SK-N-SH (cell line): ENCODE results near the gene SPAG4. TPM values are rescaled to one million over a fixed set of nuclear protein-coding genes. Genes with fewer than 3 reads are reported as not detected.

Source experiments
- CTCF ChIA-PET: fragments of 300-600, 350-600 bp; formaldehyde crosslinking; extraction: SDS; loops from one replicate; lab custom pipeline; 2021; lab: Yijun Ruan, JAX
- POLR2A ChIA-PET: fragments of 350-600 bp; sonication (Branson Sonifier 250); formaldehyde crosslinking; extraction: SDS; loops from one replicate; lab custom pipeline; 2020; ENCODE audit warnings: antibody characterized with exemption, inconsistent platforms; lab: Yijun Ruan, JAX
- DNase-seq: peaks from one replicate; pipeline ENCODE4 v3.0.0; 2012
- H2AFZ ChIP-seq: fragments of 200-600 bp; sonication (generic); 2 replicates; pipeline ENCODE4 v1.8.1; 2016; ENCODE audit warnings: antibody characterized with exemption, mild to moderate bottlenecking, low read depth
- H3F3A ChIP-seq: fragments of 200-600 bp; sonication (generic); replicated peaks from 2 replicates; pipeline ENCODE3; 2016; ENCODE audit warnings: antibody characterized with exemption, mild to moderate bottlenecking; ENCODE audit not compliant: insufficient read depth
- H3K27ac ChIP-seq, 2 experiments: fragments of 200-500 bp in 1 of 2; fragments of 200-600 bp in 1 of 2; sonication (Bioruptor generic) in 1 of 2; sonication (generic), shearing (Covaris generic) in 1 of 2; 2 replicates each; pipeline versions ENCODE4 v1.5.1 to v1.6.1; 2014 to 2016; ENCODE audit warnings: low read depth in 2 of 2, inconsistent platforms in 1 of 2, low read length in 1 of 2, mild to moderate bottlenecking in 1 of 2, mixed read lengths in 1 of 2
- H3K27me3 ChIP-seq: fragments of 200-600 bp; sonication (generic), shearing (Covaris generic); 2 replicates; pipeline ENCODE4 v1.6.1; 2016; ENCODE audit warnings: mixed run types; ENCODE audit not compliant: insufficient read depth
- H3K36me3 ChIP-seq, 2 experiments: fragments of 200-500 bp in 1 of 2; fragments of 200-600 bp in 1 of 2; sonication (Bioruptor generic) in 1 of 2; sonication (generic) in 1 of 2; replicated peaks in 1 of 2; 2 replicates each; pipeline versions ENCODE3 to v1.5.1; 2014 to 2016; ENCODE audit warnings: low read length in 1 of 2, mild to moderate bottlenecking in 1 of 2; ENCODE audit not compliant: insufficient read depth in 2 of 2, control insufficient read depth in 1 of 2
- H3K4me1 ChIP-seq, 2 experiments: fragments of 200-500 bp in 1 of 2; fragments of 200-600 bp in 1 of 2; sonication (Bioruptor generic) in 1 of 2; sonication (generic), shearing (Covaris generic) in 1 of 2; 2 replicates each; pipeline versions ENCODE4 v1.5.1 to v1.6.1; 2014 to 2016; ENCODE audit warnings: low read depth in 1 of 2, low read length in 1 of 2, mixed run types in 1 of 2; ENCODE audit not compliant: insufficient read depth in 2 of 2, control insufficient read depth in 1 of 2
- H3K4me2 ChIP-seq: fragments of 200-600 bp; sonication (generic), shearing (Covaris generic); 2 replicates; pipeline ENCODE4 v1.6.1; 2017; ENCODE audit warnings: mixed run types
- H3K4me3 ChIP-seq, 2 experiments: fragments of 200-500 bp in 1 of 2; fragments of 200-600 bp in 1 of 2; sonication (Bioruptor generic) in 1 of 2; sonication (generic), shearing (Covaris generic) in 1 of 2; 2 replicates each; pipeline versions ENCODE4 v1.5.1 to v1.8.1; 2014 to 2016; ENCODE audit warnings: low read depth in 2 of 2, inconsistent platforms in 1 of 2, low read length in 1 of 2, mild to moderate bottlenecking in 1 of 2, mixed read lengths in 1 of 2, moderate library complexity in 1 of 2
- H3K79me2 ChIP-seq: fragments of 200-600 bp; sonication (generic); 2 replicates; pipeline ENCODE4 v1.8.1; 2017; ENCODE audit warnings: mild to moderate bottlenecking; ENCODE audit not compliant: insufficient read depth
- H3K9ac ChIP-seq: fragments of 200-600 bp; sonication (generic); 2 replicates; pipeline ENCODE4 v1.6.1; 2017; ENCODE audit warnings: mixed run types
- H3K9me2 ChIP-seq: fragments of 200-600 bp; sonication (generic); 2 replicates; pipeline ENCODE4 v1.6.1; 2017; ENCODE audit warnings: mixed run types
- H3K9me3 ChIP-seq: fragments of 200-600 bp; sonication (generic); 2 replicates; pipeline ENCODE4 v1.6.1; 2017; ENCODE audit warnings: mixed run types, mild to moderate bottlenecking, moderate library complexity
- H4K20me1 ChIP-seq: fragments of 200-600 bp; sonication (generic); 2 replicates; pipeline ENCODE4 v1.6.1; 2017; ENCODE audit warnings: mild to moderate bottlenecking, mixed run types; ENCODE audit not compliant: insufficient read depth
- CHD2 ChIP-seq: fragments of 150-350 bp; IDR thresholded peaks from 2 replicates; pipeline ENCODE4 v1.6.1; 2018; ENCODE audit warnings: low read length; ENCODE audit not compliant: partially characterized antibody
- ELF1 ChIP-seq: IDR thresholded peaks from 2 replicates; pipeline ENCODE4 v1.4.0; 2012
- EZH2phosphoT487 ChIP-seq: fragments of 200-600 bp; sonication (generic); IDR thresholded peaks from 2 replicates; pipeline ENCODE4 v1.6.1; 2017; ENCODE audit warnings: low read depth, mixed run types, mild to moderate bottlenecking, antibody characterized with exemption, moderate library complexity, borderline replicate concordance
- FOSL2 ChIP-seq: IDR thresholded peaks from 2 replicates; pipeline ENCODE4 v1.4.0; 2012; ENCODE audit warnings: low read depth, mild to moderate bottlenecking, moderate library complexity, borderline replicate concordance
- FOXJ3 ChIP-seq: sonication (generic); formaldehyde crosslinking; IDR thresholded peaks from 2 replicates; pipeline ENCODE4 v1.5.1; 2020; ENCODE audit warnings: mild to moderate bottlenecking, missing genetic modification reagents
- GABPA ChIP-seq: IDR thresholded peaks from 2 replicates; pipeline ENCODE4 v1.4.0; 2012; ENCODE audit warnings: low read depth, mild to moderate bottlenecking
- GATA2 ChIP-seq: sonication (generic); formaldehyde crosslinking; IDR thresholded peaks from 2 replicates; pipeline ENCODE4 v1.5.0; 2020; ENCODE audit warnings: mild to moderate bottlenecking, missing genetic modification reagents
- MXI1 ChIP-seq: IDR thresholded peaks from 2 replicates; pipeline ENCODE4 v1.6.1; 2012; ENCODE audit warnings: mild to moderate bottlenecking, low read depth, low read length, improper control_type of control experiment
- NFIC ChIP-seq: IDR thresholded peaks from 2 replicates; pipeline ENCODE4 v1.4.0; 2012; ENCODE audit warnings: borderline replicate concordance
- POLR2AphosphoS5 ChIP-seq: IDR thresholded peaks from 2 replicates; pipeline ENCODE4 v1.6.1; 2012; ENCODE audit warnings: low read depth, low read length
- RAD21 ChIP-seq: IDR thresholded peaks from 2 replicates; pipeline ENCODE4 v1.6.1; 2012; ENCODE audit warnings: mild to moderate bottlenecking, low read length
- REST ChIP-seq: IDR thresholded peaks from 2 replicates; pipeline ENCODE4 v1.6.1; 2012; ENCODE audit warnings: mild to moderate bottlenecking, low read depth, low read length, moderate library complexity
- SIN3A ChIP-seq: IDR thresholded peaks from 2 replicates; pipeline ENCODE4 v1.6.1; 2012; ENCODE audit warnings: low read depth, mild to moderate bottlenecking, low read length, moderate library complexity, borderline replicate concordance
- TAF1 ChIP-seq: IDR thresholded peaks from 2 replicates; pipeline ENCODE4 v1.6.1; 2012; ENCODE audit warnings: low read depth, mild to moderate bottlenecking, low read length, moderate library complexity, borderline replicate concordance
- USF2 ChIP-seq: fragments of 150-350 bp; IDR thresholded peaks from 2 replicates; pipeline ENCODE4 v1.6.1; 2017; ENCODE audit warnings: antibody characterized with exemption, low read length, low read depth, borderline replicate concordance
- WGBS: methylation state at CpG from one replicate; pipeline ENCODE4 v1.1.6; 2017; ENCODE audit warnings: low lambda C conversion rate; 5-methylcytosine and 5-hydroxymethylcytosine counted together
- polyA plus RNA-seq, 3 experiments: library from polyadenylated mRNA; depleted of rRNA; stranded (reverse); fragments of >200 nt; gene quantifications; 2 replicates each; pipeline ENCODE4 v1.2.3, GENCODE V29; 2012

The SPAG4 gene
- polyA plus RNA-seq, 1 of the 3 experiments (the other 2 are of a cell fraction) = 6.9 TPM

- 93% methylated on average over 2 of the region's 2 CpGs for WGBS
- ChIA-PET POLR2A (no interaction called here), CTCF (interaction anchor here (1.0 kb wide), 1 partner anchor 28 kb away, joined by 4 read pairs; no protein-coding TSS in a partner anchor)
- H4K20me1 ChIP-seq = peaks cover 98% of the 10 kb centered on the region
- DNase-seq = no peak
- H2AFZ ChIP-seq = no peak overlapping the region
- H3K36me3 ChIP-seq = peaks cover 10 to 12% of the 10 kb centered on the region in 2 experiments
- no peaks in the 10 kb centered on the region for H3K27me3 ChIP-seq
- H3K4me1 ChIP-seq = peaks cover 0 to 2% of the 10 kb centered on the region in 2 experiments; a peak in 1 of 4 replicates
- H3F3A ChIP-seq = peaks cover 7% of the 10 kb centered on the region
- no peak for TF ChIP-seq POLR2AphosphoS5
- no peak for TF ChIP-seq GABPA
- no peak for TF ChIP-seq ELF1
- no peak for TF ChIP-seq RAD21
- TF ChIP-seq FOSL2 = no peak
- TF ChIP-seq FOXJ3 (CRISPR knock-in tag) = no peak
- no peak for TF ChIP-seq EZH2phosphoT487
- no peak for TF ChIP-seq USF2
- TF ChIP-seq SIN3A = no peak
- TF ChIP-seq NFIC = no peak
- TF ChIP-seq CHD2 = no peak
- TF ChIP-seq GATA2 (CRISPR knock-in tag) = no peak
- no peak for TF ChIP-seq MXI1
- TF ChIP-seq REST = no peak
- peaks cover 100% of the 10 kb centered on the region for H3K79me2 ChIP-seq
- H3K9ac ChIP-seq = no peak overlapping the region
- H3K27ac ChIP-seq = no peak overlapping the region
- no peak overlapping the region for H3K4me3 ChIP-seq
- no peaks in the 10 kb centered on the region for H3K9me3 ChIP-seq
- no peaks in the 10 kb centered on the region for H3K9me2 ChIP-seq
- no peak overlapping the region for H3K4me2 ChIP-seq
Observed at GRCh38 chr20:35644806-35645205, 29.2 kb downstream of the SPAG4 start.

GRCh38 chr20:35648836-35649235 is 33.2 kb downstream of the SPAG4 start:
- H3K27ac ChIP-seq = no peak overlapping the region
- TF ChIP-seq NFIC (peak; percentile 8; the same call in 1 of the 2 replicates), TAF1 (no peak)
- TF ChIP-seq, all 33 proteins: peak for 1
- Histone ChIP-seq H3K27me3 (no peaks in the 10 kb centered on the region), H3F3A (peaks cover 16% of the 10 kb centered on the region), H2AFZ (no peak overlapping the region), H4K20me1 (peaks cover 98% of the 10 kb centered on the region), H3K9me3 (no peaks in the 10 kb centered on the region), H3K4me1 (peaks cover 3% of the 10 kb centered on the region in 2 experiments; a peak in 2 of 4 replicates), H3K36me3 (peaks cover 38 to 46% of the 10 kb centered on the region in 2 experiments), H3K9ac (no peak overlapping the region), H3K79me2 (peaks cover 100% of the 10 kb centered on the region), H3K4me3 (no peak overlapping the region), H3K9me2 (no peaks in the 10 kb centered on the region), H3K4me2 (no peak overlapping the region)
- no peak for DNase-seq
- CTCF ChIA-PET = interaction anchor here (0.8 to 1.5 kb wide), 3 partner anchors 16 to 29 kb away, joined by 3 to 5 read pairs (median 4); partner anchors contain the start of genes CPNE1 and RBM12
- POLR2A ChIA-PET = interaction anchor here (0.6 kb wide), 1 partner anchor 209 kb away, joined by 3 read pairs; no protein-coding TSS in a partner anchor
